Fibroblast of lung (primary cell): Measurements from ENCODE around the gene ZNF318. TPM values are rescaled to one million over a fixed set of nuclear protein-coding genes. Genes with fewer than 3 reads are reported as not detected.

Source experiments
- DNase-seq, 2 donors: peaks; one replicate each; pipeline versions ENCODE4 v3.0.0 to v3.0.0-alpha.2; 2010; ENCODE audit warnings: low read depth in 2 of 2
- H2AFZ ChIP-seq: 2 replicates; pipeline ENCODE4 v1.5.1; 2012; ENCODE audit warnings: low read length, control low read depth, inconsistent platforms
- H3K27ac ChIP-seq: 2 replicates; pipeline ENCODE4 v1.5.1; 2011; ENCODE audit warnings: low read length, control low read depth; ENCODE audit not compliant: insufficient read depth
- H3K27me3 ChIP-seq: 2 replicates; pipeline ENCODE4 v1.5.1; 2011; ENCODE audit warnings: mild to moderate bottlenecking, low read length; ENCODE audit not compliant: control insufficient read depth, insufficient read depth
- H3K36me3 ChIP-seq: 2 replicates; pipeline ENCODE4 v1.5.1; 2011; ENCODE audit warnings: low read length; ENCODE audit not compliant: control insufficient read depth, insufficient read depth
- H3K4me1 ChIP-seq: 2 replicates; pipeline ENCODE4 v1.5.1; 2011; ENCODE audit warnings: low read length; ENCODE audit not compliant: control insufficient read depth, insufficient read depth; ENCODE audit errors: extremely low read depth
- H3K4me2 ChIP-seq: 2 replicates; pipeline ENCODE4 v1.5.1; 2011; ENCODE audit warnings: low read length, control low read depth; ENCODE audit not compliant: insufficient read depth; ENCODE audit errors: extremely low read depth
- H3K4me3 ChIP-seq, 4 experiments: fragments of 200-600 bp in 1 of 4; sonication (generic) in 1 of 4; replicated peaks in 1 of 4; 2 replicates each; pipeline ENCODE4 v1.5.1; 2011 to 2016; ENCODE audit warnings: low read length in 4 of 4, low read depth in 3 of 4, mild to moderate bottlenecking in 3 of 4, control low read depth in 2 of 4, inconsistent platforms in 1 of 4, mixed read lengths in 1 of 4; ENCODE audit not compliant: insufficient read depth in 1 of 4; ENCODE audit errors: control extremely low read depth in 1 of 4
- H3K79me2 ChIP-seq: 2 replicates; pipeline ENCODE4 v1.5.1; 2012; ENCODE audit warnings: mild to moderate bottlenecking, low read length, inconsistent platforms; ENCODE audit not compliant: control insufficient read depth, insufficient read depth
- H3K9ac ChIP-seq: 2 replicates; pipeline ENCODE4 v1.5.1; 2011; ENCODE audit warnings: mild to moderate bottlenecking, low read length, control low read depth; ENCODE audit not compliant: insufficient read depth
- H3K9me3 ChIP-seq: 2 replicates; pipeline ENCODE4 v1.5.1; 2012; ENCODE audit warnings: low read depth, low read length; ENCODE audit not compliant: control insufficient read depth, insufficient read depth
- H4K20me1 ChIP-seq: 2 replicates; pipeline ENCODE4 v1.5.1; 2011; ENCODE audit warnings: low read length; ENCODE audit not compliant: control insufficient read depth, insufficient read depth; ENCODE audit errors: extremely low read depth
- EZH2 ChIP-seq: IDR thresholded peaks from 2 replicates; pipeline ENCODE4 v1.5.1; 2012; ENCODE audit warnings: low read length, control low read depth, mild to moderate bottlenecking; ENCODE audit errors: missing control alignments
- polyA plus RNA-seq, 2 donors: library from polyadenylated mRNA; depleted of rRNA in 1 of 2; stranded (reverse) in 1 of 2; unstranded in 1 of 2; fragments of >200 nt; gene quantifications; 2 replicates each; pipeline ENCODE4 v1.2.1, GENCODE V29; 2011 to 2012; ENCODE audit warnings: missing spikeins in 1 of 2
- total RNA-seq: library from RNA; depleted of rRNA; stranded (reverse); fragments of >200 nt; gene quantifications from 2 replicates; pipeline ENCODE4 v1.2.1, GENCODE V29; 2014
- TF ChIP-seq, protein P1 (sequence below), 2 donors: IDR thresholded peaks in 1 of 2; conservative IDR thresholded peaks in 1 of 2; 1 replicate in 1 of 2; 2 replicates in 1 of 2; pipeline ENCODE4 v1.5.1; 2011 to 2012; ENCODE audit warnings: low read length in 2 of 2, control low read depth in 1 of 2, inconsistent platforms in 1 of 2, low read depth in 1 of 2, mild to moderate bottlenecking in 1 of 2

ZNF318 gene
- total and polyA plus RNA-seq, 2 donors (not counting 1 experiment from before 2014, with no cell fraction given): 6.1 to 8.6 TPM

DNA sequence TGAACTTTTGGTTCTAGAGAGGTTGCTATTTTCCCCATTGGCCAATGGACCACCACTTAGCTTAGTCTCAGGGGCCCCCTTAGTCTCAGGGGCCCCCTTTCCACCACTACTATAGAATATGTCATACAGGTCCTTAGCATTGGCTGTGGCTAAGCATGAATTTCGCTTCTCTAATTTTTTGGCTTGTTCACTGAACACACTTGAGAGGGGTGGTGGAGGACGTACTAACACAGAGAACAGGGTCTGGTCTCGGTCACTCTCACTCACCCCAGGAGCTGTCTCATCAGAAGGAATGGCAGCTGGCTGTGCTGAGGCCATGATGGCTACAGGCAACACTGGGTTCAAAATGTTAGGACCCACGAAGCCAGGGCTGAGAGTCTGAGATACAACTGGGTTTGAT is 30.3 kb downstream of the ZNF318 start:
- Histone ChIP-seq H3K4me3 (no peak overlapping the region), H3K27me3 (no peaks in the 10 kb centered on the region), H3K9ac (no peak overlapping the region), H4K20me1 (no peaks in the 10 kb centered on the region), H3K9me3 (no peaks in the 10 kb centered on the region), H3K27ac (no peak overlapping the region), H3K4me2 (no peak overlapping the region), H3K79me2 (no peaks in the 10 kb centered on the region), H3K36me3 (peaks cover 9% of the 10 kb centered on the region), H3K4me1 (no peaks in the 10 kb centered on the region), H2AFZ (no peak overlapping the region)
- DNase-seq: no peak
- no peak for TF ChIP-seq EZH2
- TF ChIP-seq, protein P1, sequence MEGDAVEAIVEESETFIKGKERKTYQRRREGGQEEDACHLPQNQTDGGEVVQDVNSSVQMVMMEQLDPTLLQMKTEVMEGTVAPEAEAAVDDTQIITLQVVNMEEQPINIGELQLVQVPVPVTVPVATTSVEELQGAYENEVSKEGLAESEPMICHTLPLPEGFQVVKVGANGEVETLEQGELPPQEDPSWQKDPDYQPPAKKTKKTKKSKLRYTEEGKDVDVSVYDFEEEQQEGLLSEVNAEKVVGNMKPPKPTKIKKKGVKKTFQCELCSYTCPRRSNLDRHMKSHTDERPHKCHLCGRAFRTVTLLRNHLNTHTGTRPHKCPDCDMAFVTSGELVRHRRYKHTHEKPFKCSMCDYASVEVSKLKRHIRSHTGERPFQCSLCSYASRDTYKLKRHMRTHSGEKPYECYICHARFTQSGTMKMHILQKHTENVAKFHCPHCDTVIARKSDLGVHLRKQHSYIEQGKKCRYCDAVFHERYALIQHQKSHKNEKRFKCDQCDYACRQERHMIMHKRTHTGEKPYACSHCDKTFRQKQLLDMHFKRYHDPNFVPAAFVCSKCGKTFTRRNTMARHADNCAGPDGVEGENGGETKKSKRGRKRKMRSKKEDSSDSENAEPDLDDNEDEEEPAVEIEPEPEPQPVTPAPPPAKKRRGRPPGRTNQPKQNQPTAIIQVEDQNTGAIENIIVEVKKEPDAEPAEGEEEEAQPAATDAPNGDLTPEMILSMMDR (conservative IDR thresholded peaks at IDR 0.05 in 1 of 2, IDR thresholded peaks at IDR 0.05 in 1 of 2; ENCODE audit: low read depth in 1 of 2, low read length in 2 of 2): no peak

DNA sequence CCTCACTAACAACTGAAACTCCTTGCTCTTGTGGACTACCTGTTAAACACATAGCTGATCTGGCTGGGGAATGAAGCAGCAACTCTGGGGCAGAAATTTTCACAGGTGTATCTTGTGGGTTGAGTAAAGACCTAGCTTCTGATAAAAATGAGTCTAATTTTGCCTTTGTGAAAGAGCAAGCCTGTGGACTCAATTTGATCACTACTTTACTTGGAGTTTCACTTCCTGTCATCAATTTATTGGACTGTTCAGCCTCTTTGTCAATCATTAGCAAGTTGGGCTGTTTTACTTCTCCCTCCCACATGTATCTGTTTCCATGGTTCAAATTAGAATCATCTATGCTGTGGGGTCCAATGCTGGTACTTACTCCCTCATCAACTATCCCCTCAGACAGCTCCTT is 31.2 kb downstream of the ZNF318 start:
- Histone ChIP-seq H2AFZ (no peak overlapping the region), H3K27me3 (no peaks in the 10 kb centered on the region), H3K9ac (no peak overlapping the region), H3K9me3 (no peaks in the 10 kb centered on the region), H4K20me1 (no peaks in the 10 kb centered on the region), H3K79me2 (no peaks in the 10 kb centered on the region), H3K36me3 (peaks cover 9% of the 10 kb centered on the region), H3K27ac (no peak overlapping the region), H3K4me3 (no peak overlapping the region), H3K4me2 (no peak overlapping the region), H3K4me1 (no peaks in the 10 kb centered on the region)
- no peak for DNase-seq
- TF ChIP-seq, protein P1 (conservative IDR thresholded peaks at IDR 0.05 in 1 of 2, IDR thresholded peaks at IDR 0.05 in 1 of 2; ENCODE audit: low read depth in 1 of 2, low read length in 2 of 2): no peak
- TF ChIP-seq EZH2: no peak

DNA sequence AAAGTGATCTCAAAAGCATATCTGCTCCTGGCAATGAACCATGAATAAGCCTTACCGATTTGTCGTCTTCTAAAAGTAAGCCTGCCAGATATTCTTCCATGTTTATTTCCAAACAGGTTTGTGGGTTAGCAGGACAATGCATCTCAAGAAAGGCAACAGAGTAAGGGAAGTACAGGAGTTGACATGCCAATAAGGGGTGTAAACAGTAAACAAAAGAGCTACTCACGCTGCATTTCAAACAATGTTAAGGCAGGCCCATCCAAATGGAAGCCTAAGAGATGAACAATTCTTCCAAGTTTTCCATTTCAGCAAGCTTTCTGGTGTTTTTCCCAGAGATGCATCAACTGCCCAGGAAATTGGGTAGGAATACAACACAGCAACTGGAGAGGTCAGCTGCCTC is 33.1 kb downstream of the ZNF318 start:
- Histone ChIP-seq H4K20me1 (no peaks in the 10 kb centered on the region), H3K9me3 (no peaks in the 10 kb centered on the region), H3K9ac (no peak overlapping the region), H3K27me3 (no peaks in the 10 kb centered on the region), H3K4me2 (no peak overlapping the region), H3K4me3 (no peak overlapping the region), H3K4me1 (no peaks in the 10 kb centered on the region), H2AFZ (no peak overlapping the region), H3K27ac (no peak overlapping the region), H3K79me2 (no peaks in the 10 kb centered on the region), H3K36me3 (peaks cover 7% of the 10 kb centered on the region)
- no peak for DNase-seq
- no peak for TF ChIP-seq EZH2
- TF ChIP-seq, protein P1 (conservative IDR thresholded peaks at IDR 0.05 in 1 of 2, IDR thresholded peaks at IDR 0.05 in 1 of 2; ENCODE audit: low read depth in 1 of 2, low read length in 2 of 2): no peak
